NCI-H146 (cell line): ENCODE data around the gene SLCO3A1.
A peak's percentile ranks its signal among the peaks of the same experiment; 100 is the strongest.
"Not testable (repeated sequence)": the region's sequence is repeated elsewhere in the genome, so short reads cannot be mapped to it uniquely, and the experiment has no call there.

Experiments
- DNase-seq: peaks from one replicate; lab custom pipeline; 2025; lab: John Stamatoyannopoulos, UW

Gene SLCO3A1

GRCh38 chr15:92035551-92035950 is 182.0 kb downstream of the SLCO3A1 start:
- DNase-seq = no peak

- no peak for DNase-seq
These were observed 182.5 kb downstream of the SLCO3A1 start for GRCh38 chr15:92035961-92036360.

- DNase-seq = no peak
These were observed 184.0 kb downstream of the SLCO3A1 start for GRCh38 chr15:92037491-92037890.

- no peak for DNase-seq
These were observed 186.8 kb downstream of the SLCO3A1 start for GRCh38 chr15:92040350-92040749.

- no peak for DNase-seq
These were observed 187.9 kb downstream of the SLCO3A1 start for GRCh38 chr15:92041371-92041770.

- peak; percentile 22 for DNase-seq
These were observed 189.8 kb downstream of the SLCO3A1 start for GRCh38 chr15:92043283-92043682.

- DNase-seq = no peak
These were observed 190.8 kb downstream of the SLCO3A1 start for GRCh38 chr15:92044203-92044909.

- DNase-seq = no peak
These were observed 194.4 kb downstream of the SLCO3A1 start for GRCh38 chr15:92047900-92048299.

GRCh38 chr15:92048739-92049138 is 195.2 kb downstream of the SLCO3A1 start:
- DNase-seq = no peak

GRCh38 chr15:92049290-92049989 is 195.9 kb downstream of the SLCO3A1 start:
- DNase-seq = no peak

GRCh38 chr15:92050220-92050898 is 196.9 kb downstream of the SLCO3A1 start:
- no peak for DNase-seq

GRCh38 chr15:92051716-92052115 is 198.2 kb downstream of the SLCO3A1 start:
- DNase-seq = no peak

GRCh38 chr15:92053753-92054316 is 200.3 kb downstream of the SLCO3A1 start:
- no peak for DNase-seq

- no peak for DNase-seq
These were observed 203.4 kb downstream of the SLCO3A1 start for GRCh38 chr15:92056875-92057274.

- no peak for DNase-seq
These were observed 205.8 kb downstream of the SLCO3A1 start for GRCh38 chr15:92059036-92059970.

GRCh38 chr15:92059971-92060311 is 206.4 kb downstream of the SLCO3A1 start:
- DNase-seq = not testable (repeated sequence)

- DNase-seq = no peak
These were observed 208.1 kb downstream of the SLCO3A1 start for GRCh38 chr15:92061511-92062195.

GRCh38 chr15:92062505-92062904 is 209.0 kb downstream of the SLCO3A1 start:
- no peak for DNase-seq

- no peak for DNase-seq
These were observed 214.6 kb downstream of the SLCO3A1 start for GRCh38 chr15:92068121-92068520.

GRCh38 chr15:92069308-92070250 is 216.1 kb downstream of the SLCO3A1 start:
- no peak for DNase-seq
